Measurements from ENCODE around the gene MAP3K4.

The MAP3K4 gene

DNA sequence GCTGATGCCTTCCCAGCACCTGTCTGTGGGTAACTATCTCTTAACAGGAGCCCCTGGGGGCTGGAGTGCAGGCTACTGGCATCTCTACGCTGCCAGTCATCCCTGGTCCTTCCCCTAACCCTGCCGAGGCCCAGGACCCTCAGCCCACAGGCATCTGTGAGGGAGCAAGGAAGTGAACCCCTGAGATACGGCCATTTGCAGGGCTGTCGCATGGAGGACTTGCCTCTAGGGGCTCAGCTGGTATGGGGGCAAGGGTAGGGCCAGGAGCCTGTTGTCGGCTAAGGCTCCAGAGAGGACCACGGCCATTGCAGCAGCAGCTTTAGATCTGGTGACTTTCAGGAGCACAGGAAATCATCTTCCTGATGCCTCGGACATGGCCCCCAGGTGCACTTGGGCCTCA is 49.7 kb downstream of the MAP3K4 start:
- no peak for DNase-seq (ENCODE audit: low spot score)

DNA sequence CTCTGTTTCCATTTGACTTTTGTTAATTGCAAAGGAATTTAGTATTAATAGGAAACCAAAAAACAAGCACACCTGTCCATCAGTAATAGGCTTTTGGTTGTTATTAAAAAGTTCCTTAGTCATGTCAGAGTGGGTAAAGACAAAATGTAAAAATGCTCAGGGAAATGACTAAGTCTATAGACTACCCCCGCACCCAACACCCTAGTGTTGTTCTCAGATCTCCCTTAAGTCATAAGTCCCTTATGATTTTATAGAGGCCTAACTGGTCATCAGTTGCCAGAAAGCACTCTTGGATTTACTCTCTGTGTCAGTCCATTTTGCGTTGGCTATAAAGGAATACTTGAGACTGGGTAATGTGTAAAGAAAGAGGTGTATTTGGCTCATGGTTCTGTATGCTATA is 52.8 kb downstream of the MAP3K4 start:
- DNase-seq (ENCODE audit: low spot score): no peak

DNA sequence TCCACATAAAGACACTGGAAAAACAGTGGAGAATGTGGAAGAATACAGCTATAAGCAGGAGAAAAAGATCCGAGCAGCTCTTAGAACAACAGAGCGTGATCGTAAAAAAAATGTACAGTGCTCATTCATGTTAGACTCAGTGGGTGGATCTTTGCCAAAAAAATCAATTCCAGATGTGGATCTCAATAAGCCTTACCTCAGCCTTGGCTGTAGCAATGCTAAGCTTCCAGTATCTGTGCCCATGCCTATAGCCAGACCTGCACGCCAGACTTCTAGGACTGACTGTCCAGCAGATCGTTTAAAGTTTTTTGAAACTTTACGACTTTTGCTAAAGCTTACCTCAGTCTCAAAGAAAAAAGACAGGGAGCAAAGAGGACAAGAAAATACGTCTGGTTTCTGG is 57.1 kb downstream of the MAP3K4 start:
- no peak for DNase-seq (ENCODE audit: low spot score)

DNA sequence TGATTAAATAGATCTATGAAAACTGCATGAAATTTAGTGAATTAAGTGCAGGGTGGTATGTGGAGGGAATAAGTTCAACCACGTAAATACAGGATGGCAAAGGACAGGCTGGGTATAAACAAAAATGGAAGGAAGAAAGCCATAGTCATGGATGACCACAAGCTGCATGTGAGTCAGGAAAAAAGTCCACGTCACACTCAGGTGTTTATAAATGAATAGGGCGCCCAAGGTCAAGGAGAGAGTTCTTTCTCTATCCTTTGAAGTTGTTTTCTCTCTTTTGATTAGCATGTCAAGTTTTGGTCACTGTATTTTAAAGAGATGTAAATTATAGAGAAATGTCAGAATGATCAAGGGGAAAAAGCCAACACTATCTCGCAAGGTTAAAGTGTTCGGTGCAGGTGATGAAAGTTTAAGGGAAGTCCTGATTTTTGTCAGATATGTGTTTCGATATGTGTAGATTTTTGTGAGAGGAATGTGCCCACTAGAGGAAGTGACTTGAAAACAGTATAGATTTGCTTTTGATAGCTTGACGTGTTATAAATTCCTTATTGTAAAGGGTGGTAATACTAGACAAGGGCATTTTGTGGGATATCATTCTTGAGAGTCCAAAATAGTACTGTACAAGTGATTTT is 58.7 kb downstream of the MAP3K4 start:
- DNase-seq (ENCODE audit: low spot score): no peak

DNA sequence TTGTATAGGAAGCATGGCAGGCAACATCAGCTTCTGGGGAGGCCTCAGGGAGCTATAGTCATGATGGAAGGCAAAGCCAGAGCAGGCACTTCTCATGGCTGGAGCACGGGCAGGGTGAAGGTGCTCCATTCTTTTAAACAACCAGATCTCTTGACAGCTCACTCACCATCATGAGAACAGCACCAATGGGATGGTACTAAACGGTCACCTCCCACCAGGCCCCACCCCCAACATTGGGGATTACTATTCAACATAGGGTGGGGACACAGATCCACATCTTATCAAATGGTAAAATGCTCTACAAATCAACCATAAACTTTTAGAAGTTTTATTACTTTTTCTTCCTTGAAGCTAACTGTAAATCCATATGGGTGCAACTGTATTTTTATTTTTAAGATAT is 61.5 kb downstream of the MAP3K4 start:
- no peak for DNase-seq (ENCODE audit: low spot score)

DNA sequence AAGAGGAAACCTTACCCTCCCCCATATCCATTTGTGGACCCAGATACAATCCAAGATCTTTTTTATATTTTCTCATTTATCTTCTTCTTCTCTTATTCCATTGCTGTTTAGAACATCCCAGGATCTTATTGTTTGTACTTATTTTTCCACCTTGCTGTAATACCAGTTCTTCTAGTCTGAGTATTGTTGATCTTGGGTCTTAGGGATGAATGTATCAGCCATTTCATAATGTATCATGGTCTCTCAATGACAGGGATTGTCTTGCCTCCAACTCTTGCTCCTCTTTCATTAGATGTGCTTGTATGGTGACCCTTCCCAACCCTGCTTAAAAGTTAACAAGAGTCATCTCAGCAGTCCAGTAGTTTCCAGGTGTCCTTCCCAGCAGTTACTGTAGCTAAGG is 63.3 kb downstream of the MAP3K4 start:
- DNase-seq (ENCODE audit: low spot score): no peak

DNA sequence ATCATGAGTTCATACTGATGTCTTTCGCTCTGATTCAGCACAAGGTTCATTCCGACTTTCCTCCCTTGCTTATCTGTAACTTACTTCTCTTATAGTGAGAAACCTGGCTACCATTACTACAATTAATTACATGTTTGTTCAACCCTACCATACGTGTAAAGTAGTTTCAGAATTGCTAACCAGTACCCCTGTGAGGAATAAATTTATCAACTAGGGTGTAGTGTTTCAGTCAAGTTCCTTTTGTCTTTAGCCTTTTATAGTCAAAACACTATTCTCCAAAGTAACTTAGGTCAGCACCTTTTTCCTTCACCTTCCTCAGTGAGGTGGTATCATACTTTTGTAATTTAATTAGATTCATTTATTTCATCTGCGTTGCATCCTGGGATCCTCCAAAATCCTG is 64.9 kb downstream of the MAP3K4 start:
- no peak for DNase-seq (ENCODE audit: low spot score)

DNA sequence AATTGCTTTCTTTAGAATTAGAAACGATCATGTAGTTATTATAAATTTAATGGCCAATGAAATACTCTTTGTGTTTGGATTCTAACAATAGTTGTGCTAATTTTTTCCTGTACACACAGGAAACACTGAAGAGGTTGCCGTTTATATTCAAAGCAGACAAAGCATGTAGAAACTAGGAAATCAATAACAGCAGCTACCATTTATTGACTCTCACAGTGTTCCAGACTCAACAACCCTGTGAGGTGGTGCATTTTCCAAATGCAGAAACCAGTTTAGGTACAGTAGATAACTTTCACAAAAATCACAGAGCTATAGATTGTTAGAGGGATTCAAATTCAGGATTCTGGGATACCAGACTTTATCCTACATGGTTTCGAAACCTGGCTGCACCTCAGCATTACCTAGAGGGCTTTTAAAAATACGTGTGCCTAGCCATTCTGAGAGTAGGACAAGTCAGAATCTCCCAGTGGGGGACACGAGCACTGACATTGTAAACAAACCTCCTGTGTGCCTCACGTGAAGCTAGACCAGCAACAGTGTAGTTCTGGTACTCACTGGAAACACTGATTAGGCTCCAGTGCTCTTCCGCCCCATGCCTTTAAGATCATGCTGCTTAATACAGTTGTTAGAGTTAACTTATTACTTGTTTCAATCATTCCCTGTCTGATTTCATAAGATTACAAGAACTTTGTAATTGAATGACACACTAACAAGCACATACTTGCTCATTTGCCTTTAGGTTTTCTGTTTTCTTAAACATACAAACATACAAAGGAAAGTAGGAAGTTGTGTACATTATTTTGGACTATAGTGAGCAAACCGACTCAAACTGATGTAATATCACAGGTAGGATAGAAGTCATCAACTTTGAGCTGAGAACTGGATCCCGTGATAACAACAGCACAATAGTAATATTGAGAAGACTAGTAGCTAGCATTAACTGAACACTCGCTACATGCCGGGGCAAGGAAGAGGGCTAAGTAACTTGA is 65.8 kb downstream of the MAP3K4 start:
- no peak for DNase-seq (ENCODE audit: low spot score)

DNA sequence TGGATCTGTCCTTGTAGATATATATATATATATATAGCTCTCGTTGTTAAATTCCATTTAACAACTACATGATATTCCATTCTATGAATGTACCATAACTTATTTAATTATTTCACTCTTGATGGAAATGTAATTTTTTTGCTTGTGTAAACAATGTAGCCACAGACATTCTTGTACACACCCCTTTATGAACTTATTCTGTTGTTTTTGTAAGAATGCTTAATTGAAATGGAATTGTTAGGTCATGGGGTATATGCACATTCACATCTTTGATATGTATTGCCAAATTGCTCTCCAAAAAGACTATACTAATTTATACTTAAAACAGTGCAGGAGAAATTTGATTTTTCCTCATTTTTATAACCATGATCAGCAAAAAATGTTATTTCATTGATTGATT is 67.2 kb downstream of the MAP3K4 start:
- DNase-seq (ENCODE audit: low spot score): no peak

DNA sequence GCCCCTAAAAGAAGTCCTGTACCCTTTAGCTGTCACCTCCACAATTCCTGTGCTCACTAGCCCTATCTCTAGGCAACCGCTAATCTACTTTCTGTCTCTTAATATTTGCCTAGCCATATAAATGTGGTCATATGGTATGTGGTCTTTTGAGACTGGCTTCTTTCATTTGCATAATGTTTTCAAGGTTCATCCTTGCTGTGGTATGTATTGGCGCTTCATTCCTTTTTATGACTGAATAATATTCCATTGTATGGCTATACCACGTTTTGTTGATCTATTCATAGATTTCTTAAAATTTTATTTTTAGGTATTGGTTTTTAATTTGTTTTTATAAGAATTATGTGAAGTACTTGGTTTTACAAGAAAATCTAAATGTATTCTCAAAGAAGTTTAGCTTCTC is 70.0 kb downstream of the MAP3K4 start:
- no peak for DNase-seq (ENCODE audit: low spot score)

DNA sequence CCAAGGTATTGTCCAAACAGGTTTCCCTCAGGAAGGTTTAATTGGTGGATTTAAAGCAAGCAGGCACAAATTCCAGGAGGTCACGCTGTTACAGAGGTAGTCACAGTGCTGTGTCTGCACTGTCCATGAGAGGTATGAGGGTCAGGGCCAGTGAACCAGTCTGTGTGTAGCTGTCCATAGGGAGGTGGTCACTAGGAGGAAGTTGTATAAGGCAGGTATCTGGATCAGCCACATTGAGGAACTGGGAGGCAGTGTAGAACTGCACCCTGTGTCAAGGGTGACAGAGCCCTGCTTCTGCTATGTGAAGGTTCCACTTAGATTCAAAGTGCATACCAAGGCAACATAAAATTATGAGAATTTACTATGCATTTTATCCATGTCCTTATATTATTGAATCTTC is 73.3 kb downstream of the MAP3K4 start:
- no peak for DNase-seq (ENCODE audit: low spot score)

DNA sequence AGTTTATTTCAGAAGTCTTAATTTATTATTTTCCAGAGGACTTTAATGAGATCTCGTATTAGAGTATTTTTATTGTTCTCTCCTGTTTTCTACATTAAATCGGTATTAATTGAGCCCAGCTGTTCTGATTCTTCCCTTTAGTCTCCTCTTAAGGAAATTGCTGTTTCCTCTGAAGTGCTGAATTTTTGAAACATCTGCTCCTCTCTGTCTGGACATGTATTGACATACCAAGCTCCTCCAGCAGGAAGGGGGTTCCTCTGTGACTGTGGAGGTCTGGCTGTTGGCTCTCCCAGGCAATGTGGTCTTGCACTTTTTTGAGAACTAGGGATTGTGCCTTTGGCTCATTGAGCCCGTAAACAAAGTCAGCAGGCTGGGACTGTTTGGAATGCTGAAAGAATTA is 74.9 kb downstream of the MAP3K4 start:
- no peak for DNase-seq (ENCODE audit: low spot score)

DNA sequence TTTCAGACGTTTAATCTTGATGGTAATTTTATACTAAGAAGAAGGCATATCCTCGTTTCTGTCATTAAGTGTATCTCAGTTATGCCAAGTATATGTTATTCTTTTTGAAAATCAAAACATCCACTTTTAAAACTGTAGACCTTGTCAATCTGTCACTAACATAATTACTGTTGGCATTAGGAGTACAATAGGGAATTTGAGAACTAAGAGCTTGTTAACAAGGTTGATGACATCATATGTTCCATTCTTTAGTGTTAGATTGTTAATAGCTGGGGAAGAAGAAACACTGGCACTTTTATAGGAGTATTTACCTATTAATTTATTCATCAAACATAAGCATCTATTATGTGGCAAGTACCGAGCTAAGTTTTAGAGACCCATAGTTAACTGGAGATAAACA is 76.2 kb downstream of the MAP3K4 start:
- no peak for DNase-seq (ENCODE audit: low spot score)

DNA sequence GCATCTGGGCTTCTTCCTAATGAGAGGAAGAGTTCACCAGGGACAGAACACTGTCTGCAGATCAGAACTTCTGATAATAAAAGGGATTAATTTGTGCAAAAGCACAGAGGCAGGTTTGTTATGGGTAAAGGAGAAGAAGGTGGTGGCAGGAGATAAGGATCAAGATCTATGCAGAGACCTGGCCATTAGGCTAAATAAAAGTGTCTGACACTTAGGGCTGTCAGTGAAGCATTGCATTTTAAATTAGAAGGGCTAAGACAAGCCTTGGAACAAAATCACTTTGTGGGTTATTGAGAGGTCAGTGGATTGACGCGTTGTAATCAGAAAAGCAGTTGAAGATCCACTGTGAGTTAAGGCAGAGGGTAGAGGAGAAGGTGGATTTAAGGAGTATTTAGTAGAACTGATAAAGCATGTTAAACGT is 76.8 kb downstream of the MAP3K4 start:
- no peak for DNase-seq (ENCODE audit: low spot score)

DNA sequence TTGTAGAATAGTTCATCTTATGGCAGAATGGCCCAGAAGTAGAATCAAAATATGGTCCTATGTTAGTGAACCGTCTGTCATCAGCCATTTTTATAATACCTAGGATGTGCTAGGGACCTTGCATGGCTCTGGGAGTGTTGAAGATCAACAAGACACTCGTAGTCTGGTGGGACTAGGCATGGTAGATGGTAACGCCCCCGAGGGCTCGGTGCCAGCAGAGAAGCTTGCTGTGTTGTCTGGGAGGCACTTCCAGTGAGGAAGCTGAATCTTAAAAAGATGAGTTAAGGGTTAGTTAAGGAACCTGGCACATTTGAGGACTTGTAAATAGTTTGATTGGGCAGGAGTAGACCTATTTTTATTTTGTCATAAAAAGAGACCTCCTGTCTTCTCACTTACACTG is 82.4 kb downstream of the MAP3K4 start:
- DNase-seq (ENCODE audit: low spot score): no peak

DNA sequence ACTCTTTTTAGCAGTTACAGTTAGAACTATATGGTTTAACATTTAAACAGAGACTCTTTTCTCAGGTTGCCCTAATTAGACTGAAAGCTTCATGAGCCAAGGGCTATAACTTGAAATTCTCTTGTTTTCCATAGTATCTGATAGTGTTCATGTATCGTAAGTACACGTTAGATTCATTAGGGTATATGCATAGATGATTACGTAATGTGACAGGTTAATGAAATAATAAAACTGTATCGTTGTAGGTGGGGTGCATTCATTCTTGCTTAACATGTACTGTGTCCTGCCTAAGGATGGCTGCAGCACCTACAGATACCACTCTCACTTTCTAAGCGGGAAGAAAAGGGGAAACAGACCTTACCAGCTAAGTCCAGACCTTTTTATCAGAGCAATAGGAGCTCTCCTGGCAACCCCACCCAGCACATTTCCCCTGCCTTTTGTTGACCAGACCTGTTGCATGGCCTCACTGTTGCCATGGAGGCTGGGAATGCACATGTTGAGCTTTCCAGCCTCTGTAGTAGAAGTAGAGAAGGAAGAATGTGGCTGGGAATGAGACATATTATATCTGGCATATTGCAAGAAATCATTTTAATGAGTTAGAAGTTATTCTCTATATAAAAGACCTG is 83.0 kb downstream of the MAP3K4 start:
- DNase-seq (ENCODE audit: low spot score): no peak

DNA sequence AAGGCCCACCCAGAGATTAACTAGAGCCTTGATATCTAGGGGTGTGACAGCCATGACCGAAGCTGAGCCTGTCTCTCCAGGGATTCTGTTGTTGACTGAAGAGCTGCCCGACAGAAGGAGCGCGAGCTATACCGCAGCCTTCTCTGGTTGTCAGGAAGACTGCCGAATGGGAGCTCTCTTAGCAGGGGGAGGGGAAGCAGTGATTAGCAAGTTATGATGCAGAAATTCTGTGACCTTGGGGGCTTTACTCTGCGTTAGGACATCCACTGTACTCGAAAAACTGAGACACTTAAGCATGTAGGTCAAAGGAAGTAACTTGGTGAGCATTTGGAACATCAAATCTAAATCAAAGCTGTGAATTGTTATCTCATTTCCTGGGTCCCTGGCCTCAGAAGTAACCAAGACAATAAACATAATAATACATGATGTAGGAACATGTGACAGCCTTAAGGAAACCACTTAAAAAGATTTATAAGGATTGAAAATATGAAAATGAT is 84.7 kb downstream of the MAP3K4 start:
- peak; percentile 61 for DNase-seq (ENCODE audit: low spot score)

DNA sequence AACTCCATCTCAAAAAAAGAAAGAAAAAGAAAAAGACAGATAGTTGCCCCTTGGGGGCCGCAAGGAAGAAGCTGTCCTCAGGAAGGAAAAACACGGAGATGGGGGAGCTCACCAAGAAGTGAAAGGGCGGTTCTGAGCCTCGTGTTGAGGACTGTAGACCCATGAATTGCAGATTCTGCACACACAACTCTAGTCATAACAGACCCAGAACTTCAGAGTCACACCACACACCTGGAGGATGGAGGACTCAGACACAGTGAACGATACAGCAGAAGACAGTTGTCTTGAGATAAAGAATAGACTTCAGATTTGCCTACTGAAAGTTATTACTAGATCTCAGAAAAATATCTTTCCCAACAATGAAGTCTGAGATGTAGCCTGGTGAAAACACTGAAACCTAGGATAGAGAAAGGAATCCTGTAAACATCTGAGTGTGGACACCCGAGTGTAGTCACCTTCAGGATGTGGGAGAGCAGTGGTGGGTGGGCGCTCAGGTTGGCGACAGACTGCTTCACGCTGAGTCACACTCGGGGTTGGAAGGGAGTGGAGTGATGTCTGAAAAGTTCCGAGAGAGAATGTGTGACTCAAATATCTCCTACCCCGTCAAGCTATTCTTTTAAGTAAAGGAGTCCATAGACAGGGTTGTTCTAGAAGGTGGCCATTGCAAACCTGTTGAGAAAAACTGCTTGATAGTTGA is 88.1 kb downstream of the MAP3K4 start:
- peak; percentile 65 for DNase-seq (ENCODE audit: low spot score)

DNA sequence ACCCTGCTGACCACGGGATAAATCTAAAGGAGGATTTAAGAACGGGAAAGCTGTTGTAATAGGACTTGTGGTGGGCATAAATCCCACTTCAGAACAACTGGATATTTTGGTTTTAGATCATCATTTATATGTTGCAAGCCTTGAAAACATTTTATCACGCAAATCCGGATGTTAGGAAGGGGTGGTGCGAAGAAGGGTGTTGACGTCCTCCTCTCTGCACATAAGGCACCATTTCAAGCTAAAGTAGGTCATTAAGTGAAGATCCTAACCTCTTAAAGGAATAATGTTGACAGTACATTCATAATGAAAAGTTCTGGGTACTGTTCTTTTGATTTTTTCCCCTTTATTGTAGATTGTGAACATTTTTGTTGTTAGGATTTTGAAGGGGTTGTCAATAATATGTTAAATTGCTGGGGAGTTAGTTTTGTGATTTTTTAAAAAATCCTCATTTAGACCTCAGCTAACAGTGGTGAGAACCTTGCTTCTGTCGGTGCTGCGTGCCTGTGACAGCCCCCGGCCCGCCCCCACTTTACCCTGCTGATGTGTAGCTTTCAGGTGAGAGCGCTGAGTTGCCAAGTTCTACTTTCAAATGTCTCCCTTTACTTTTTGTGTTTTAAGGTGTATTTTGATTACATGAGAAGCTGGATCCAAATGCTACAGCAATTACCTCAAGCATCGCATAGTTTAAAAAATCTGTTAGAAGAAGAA is 88.8 kb downstream of the MAP3K4 start:
- peak; percentile 26 for DNase-seq (ENCODE audit: low spot score)

DNA sequence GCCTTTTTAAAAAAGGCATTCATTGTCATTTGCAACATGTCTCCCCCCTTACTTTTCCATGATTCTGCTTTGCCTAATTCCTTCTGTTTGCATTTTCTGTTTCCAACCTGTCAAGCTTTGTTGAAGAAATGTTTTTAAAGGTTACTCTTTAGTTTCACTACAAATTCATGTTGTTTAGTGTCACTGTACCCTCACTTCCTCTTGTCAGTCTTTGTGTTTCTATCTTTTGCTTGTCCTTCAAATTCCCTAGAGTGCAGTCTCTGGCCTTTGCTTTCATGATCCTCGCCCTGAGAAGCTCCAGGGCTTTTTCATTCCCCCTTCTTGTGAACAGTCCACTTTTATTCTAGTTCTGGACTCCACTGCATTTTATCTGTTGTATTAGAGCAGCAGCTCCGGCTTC is 90.6 kb downstream of the MAP3K4 start:
- DNase-seq (ENCODE audit: low spot score): no peak

DNA sequence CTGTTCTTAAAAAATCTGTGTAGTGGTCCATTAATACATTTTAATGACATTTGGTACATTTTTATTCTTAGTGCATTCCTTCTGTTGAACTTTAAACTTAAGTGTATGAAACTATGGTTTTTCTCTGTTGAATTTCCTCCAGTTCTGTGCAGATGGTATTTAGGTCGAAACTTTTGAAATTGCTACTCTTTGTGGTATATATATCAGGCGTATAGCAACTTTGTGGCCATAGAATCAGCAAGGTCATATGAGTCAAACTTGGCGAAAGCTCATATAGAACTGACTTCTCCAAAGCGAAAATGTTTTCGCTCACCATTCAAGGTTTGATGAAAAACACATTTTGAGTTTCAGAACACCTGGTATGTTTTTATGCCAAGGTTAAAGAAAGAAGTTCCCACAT is 93.7 kb downstream of the MAP3K4 start:
- DNase-seq (ENCODE audit: low spot score): peak; percentile 8

Measured in CD4-positive, alpha-beta T cell treated with Interleukin-15 for 4 hours (primary cell).